Activated T-cell treated with anti-CD3 and anti-CD28 coated beads for 4 hours (primary cell): ENCODE measurements around the gene DNTT.
A peak's percentile ranks its signal among the peaks of the same experiment; 100 is the strongest.

ENCODE experiments used
- DNase-seq: peaks from one replicate; pipeline ENCODE4 v3.0.0-alpha.2; 2020

Gene DNTT

DNA sequence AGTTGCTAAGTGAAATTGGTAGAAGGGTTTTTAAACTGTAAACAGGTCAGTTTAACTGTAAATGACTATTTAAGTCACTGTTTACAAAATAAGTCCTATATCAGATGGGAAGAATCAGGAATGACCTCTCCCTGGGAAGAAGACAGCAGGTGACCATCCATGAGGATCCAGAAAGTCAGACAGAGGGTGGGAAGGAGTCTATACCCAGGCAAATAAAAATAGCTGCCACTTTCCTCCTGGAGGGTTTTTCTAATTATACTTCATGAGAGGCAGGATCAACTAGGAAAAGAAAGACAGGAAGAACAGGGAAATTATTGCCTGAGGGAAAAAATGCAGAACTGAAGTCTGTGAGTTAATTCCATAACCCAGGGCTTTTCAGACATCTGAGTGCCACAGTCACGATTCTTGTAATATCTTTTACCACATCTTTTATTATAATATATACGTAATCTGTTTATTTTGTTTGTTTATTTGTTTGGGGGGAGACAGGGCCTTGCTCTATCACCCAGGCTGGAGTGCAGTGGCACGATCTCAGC, 7.0 kb downstream of the DNTT start:
- DNase-seq, result no peak

DNA sequence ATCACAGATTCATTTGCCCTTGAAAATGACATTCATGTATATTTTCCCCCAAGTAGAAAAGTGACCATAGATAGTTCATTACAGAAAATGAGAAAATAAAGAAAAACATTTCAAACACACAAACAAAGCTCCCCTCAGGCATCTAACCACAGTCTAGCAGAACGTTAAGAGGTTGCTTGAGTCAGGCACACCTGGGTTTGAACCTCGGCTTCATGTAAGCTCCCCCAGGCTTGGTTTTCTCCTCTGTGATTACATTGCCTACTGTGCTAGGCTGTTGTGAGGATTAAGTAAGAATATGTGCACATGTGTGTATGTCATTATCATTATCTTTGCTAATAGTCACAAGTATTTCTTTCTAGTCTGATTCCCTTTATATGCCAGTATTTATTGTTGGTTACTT, 9.1 kb downstream of the DNTT start:
- no peak for DNase-seq

DNA sequence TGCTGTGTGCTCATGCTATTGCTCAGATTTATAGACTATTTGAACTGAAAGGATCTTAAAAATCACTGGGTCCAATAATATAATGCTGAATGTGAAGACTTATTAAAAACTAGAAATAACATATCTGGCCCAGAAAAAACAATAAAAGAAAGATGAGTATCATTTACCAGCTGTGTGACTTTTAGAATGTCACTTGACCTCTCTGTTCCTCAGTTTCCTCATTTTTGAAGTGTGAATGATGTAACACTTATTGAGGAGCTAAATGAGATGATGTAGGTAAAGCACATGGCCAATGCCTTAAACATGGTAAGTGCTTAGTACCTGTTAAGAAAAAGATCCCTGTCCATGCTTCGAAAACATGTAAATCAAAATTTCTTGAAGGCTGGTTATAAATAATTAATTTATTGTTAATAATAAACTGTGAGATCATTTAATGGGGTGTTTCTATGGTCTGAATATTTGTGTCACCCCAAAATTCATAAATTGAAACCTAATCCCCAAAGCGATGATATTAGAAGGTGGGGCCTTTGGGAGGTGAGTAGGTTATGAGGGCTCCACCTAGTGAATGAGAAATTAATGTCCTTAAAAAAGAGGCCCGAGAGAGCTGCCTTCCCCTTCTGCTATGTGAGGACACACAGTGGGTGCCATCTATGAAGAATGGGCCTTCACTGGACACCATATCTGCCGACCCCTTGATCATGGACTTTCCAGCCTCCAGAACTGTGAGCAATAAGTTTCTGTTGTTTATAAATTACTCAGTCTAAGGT, 13.0 kb downstream of the DNTT start:
- DNase-seq, result no peak

DNA sequence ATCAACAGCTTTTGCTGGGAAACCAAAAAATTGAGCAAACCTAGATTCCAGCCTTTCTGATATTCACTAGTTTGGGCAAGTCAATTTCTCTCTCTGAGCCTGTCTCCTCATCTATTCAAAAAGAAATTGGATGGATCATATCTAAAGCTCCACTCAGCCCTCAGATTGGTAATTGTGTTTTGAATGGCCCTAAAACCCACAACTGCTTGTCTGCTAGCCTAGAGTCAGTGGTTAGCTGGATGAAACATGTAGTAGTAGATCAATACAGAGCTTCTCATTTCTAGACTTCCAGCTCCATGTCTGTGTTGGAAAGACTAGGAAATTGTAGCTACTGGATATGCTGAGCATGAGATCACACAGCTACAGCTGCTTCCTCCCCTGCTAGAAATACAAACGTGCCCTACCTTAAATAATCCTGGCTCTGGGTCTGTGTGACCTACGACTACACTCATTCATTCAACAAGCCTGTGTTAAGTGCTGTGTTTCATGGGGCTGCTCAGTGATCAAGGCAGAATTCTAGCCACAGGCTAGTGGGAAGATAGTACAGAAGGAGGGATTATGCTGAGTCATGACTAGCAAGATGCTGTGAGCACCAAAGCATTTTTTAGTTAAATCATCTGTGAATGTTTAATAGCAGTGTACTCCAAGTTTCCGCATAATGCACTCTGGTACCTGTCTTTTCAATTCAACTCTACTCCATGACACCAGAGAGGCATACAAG, 15.7 kb downstream of the DNTT start:
- DNase-seq, result no peak

DNA sequence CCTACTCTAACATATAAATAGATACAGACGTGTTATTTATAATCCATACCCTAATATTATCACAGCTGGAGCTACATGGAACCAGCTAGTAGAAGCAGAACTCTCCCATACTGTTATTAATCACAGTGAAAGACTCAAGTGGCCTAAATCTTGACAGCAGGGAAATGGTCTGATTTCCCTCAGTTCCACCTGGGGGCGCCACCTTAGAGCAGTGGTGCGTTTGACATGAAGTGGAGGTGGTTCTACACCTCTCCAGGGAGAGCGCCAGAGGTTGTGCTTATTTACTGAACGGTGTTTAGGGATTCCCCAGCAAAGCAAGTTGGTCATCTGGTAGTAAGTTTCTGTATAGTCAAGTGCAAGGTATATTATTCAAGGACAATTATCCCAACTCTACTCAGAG, 17.6 kb downstream of the DNTT start:
- DNase-seq, result no peak

DNA sequence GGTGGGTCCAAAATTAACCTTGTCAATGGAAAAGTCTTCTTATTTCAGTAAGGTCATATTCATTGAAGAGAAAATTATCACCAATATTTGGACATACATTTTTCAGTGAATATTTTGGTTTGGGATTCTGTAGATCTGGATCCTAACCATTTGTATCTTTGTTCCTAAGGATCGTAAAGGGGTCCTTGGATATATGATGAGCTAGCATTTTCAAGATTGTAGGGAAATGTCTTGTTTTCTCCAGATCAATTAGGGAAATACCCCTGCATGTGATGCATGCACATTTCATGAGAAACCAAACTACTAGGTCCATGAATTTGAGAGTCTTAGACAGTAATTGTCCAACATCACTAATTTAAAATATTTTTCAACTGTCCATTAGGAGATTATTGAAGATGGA, 18.0 kb downstream of the DNTT start:
- no peak for DNase-seq

DNA sequence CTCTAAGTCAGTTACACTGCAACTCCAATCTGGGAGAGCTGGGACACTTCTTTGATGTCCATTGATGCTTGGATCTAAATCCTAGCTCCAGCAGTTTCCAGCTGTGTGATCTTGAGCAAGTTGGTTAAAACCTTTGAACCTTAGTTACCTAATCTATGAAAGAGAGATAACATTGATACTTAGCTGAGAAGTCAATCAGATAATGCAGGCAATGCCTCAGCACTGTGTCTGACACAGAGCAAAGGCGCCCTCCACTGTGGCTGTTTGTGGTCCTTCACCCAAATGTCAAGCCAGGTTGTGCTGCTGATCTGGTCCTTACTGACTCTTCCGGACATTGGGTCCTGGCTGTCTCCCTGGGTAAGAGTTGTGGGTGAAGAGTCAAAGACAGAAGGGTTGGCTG, 20.2 kb downstream of the DNTT start:
- no peak for DNase-seq

DNA sequence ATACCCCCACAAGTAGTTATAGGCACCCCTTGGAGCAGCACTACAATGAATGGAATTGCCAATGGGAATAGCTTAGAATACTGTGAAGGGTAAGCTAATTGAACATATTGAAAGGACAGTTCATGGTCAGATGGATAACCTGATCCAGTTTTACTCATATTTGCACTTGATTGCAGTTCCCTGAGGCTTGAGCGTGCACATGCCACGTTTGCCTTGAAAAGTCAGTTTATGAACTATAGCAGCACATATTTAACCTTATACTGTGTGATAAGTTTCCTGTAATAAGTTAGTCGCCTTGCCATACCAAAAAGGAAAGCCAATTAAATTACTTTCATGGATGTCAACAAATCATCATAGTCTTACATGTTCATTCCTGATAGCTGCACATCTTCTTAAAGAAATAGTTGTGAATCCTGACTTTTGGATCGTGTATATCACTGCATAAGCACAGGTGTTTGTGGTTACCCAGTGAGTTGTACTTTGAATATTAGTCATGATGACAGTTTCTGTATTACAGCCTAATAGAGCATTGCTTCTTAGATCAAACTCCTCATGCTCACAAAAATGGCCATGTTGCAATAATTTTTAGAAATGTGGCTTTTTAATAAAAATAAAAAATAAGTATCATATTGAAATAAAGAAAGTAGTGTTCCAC, 21.6 kb downstream of the DNTT start:
- no peak for DNase-seq

DNA sequence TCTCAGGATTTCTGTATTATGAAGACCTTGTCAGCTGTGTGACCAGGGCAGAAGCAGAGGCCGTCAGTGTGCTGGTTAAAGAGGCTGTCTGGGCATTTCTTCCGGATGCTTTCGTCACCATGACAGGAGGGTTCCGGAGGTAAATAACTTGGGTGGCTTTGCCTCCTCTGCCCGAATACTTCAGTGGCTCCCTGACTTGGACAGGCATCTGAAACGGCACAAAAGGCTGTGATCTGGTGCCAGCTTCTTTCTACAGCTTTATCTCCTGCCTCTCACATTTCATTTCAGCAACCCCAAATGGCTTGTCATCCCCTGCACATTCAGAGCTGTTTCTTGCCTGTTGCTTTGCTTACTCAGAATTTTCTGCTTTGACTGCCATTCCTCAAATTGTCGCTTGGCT, 23.2 kb downstream of the DNTT start:
- DNase-seq, result no peak

DNA sequence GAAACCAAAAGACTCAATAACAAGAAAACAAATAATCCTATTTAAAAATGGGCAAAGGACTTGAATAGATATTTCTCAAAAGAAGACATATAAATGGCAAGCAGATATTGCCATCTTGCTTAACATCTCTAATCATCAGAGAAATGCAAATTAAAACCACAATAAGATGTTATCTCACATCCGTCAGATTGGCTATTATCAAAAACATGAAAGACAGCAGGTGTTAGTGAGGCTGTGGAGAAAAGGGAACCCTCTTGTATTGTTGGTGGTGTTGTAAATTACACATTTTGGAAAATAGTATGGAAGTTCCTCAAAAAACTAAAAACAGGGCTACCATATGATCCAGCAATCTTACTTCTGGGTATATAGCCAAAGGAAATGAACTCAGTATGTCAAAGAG, 28.9 kb downstream of the DNTT start:
- DNase-seq, result no peak

DNA sequence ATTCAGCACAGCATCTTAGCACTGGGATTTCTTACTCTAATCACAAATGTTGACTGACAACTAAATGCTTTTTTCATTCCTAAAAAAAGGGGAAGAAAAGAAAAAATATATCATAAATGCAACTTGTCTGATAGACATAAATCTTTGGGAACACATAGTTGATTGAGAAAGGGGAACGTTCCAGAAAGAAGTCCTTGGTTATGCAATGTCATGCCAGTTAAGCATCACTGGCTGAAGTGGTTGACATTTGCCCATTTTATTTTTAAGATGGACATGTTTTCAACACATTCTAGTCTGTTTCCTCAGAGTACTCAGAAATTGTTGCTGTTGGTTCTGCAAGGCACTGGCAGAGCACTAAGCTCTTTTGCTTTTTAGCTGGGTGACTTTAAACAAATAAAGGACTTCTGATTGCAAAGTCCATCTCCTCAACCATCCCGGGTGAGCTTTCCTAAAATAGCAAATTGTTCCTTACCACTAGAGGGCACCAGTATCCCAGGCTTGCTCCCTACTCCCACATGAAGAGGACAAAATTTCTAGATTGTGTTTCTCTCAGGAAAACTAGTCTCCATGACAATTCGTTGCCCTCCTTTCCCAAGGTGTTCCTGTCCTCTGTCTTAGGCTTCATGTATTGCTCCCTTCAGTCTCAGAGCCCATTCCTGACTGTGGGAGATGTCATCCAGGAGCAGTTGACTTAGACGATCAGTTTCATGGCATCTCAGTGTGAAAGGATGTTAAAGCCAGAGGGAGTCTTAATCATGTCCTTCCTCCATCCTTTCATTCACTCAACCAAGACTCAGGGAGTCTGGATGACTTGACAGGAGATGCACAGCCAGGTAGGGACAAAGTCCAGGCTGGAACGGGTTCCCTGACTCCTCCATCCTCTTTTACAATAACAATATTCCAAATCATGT, 30.6 kb downstream of the DNTT start:
- no peak for DNase-seq

DNA sequence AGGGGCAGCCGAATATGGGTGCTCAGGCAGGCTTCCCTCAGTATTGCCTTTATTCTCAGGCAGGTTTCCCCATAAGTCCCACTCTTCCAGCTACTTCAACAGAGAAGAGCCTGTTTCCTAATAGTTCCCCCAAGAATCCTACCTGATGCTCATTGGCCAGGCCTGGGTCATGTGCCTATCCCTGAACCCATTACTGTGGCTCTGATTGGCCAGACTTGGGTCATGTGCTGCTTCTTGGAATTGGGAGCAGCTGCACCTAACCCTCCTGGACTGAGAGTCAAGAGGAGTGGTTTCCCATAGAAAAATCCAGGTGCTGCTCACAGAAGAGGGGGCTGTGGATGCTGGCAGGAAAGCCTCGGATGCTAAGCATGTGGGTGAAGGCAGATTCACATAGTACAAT, 32.9 kb downstream of the DNTT start:
- no peak for DNase-seq

DNA sequence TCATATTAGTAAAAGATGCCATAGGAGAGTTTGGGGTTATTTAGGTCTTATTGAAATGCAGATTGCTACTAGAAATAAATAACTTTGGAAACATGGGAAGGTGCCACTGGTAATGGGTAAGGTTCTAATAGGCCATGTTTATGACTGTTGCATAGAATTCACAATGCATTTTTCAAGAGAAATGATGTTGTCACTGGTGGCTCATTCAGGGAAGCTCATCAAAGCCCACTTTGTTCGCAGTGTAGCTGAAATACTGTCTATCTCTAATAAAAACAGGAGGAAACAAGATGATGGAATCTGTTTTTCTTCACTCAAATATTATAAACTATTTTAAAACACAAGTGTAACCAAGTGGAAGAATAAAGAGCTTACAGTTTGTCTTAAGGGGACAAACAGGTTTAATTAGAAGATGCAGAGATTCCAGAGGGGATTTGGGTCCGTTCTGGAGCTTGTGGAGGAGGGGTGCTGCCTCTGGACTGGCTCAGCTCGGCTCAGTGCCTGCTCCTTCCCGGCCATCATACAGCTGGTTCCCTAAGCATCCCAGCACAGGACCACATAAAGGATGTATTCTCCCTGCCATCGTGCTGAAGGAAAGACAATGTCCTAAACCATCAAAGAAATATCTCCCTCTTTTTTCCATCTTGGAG, 34.2 kb downstream of the DNTT start:
- no peak for DNase-seq

DNA sequence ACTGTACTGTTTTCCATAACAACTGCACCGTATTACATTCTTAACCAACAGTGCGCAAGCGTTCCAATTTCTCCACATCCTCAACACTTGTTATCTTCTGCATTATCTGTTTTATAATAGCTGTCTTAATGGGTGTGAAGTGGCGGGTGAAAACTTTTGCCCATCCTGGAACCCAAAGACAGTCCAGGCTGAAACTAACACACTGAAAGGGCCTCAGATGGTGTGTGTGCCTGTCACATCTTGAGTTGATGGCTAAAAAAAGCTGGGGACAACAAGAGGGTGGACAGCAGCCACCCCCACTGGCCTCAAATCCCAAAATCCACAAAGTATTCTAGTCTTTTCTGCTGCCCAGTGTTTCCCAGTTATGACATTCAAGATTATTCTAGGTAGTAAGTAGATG, 35.1 kb downstream of the DNTT start:
- DNase-seq, result no peak

DNA sequence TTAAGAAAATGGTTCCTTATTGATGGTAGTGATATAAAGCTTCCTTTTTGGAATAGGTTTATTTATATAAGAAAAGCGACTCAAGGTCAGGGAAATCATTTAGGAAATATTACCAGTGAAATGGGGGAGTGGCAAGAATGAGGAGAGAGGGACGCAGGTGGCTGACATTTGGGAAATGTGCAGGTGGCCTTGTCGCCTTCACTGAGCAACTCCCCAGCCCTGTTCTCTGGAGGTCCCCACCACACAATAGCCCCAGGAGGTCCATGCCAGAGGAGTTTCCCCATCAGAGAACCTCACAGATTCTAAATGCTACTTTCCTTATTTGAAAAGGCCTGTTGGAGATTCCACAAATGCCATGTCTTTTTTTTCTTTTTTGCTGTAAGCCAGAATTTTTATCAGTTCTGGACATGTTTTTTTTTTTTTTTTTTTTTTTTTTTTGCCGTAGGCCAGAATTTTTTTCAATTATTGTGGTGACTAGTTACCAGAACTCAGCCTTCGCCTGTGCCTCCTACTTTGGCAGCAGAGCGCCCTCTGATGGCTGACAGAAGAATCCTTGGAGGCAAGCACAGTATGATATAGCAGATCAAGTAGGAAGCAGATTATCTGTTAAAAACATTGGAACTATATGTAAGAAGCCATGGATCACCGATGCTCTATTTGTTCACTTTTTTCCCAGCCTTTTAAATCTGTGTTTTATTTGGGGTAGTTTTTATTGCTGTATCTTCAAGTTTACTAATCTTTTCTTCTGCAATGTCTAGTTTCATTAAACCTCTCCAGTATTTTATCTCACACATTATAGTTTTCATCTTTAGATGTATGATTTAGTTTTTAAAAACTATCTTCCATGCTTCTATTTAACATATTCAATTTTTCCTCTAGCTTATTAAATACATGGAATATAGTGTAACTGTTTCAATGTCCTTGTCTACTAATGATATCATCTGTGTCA, 36.0 kb downstream of the DNTT start:
- peak; percentile 21 for DNase-seq

DNA sequence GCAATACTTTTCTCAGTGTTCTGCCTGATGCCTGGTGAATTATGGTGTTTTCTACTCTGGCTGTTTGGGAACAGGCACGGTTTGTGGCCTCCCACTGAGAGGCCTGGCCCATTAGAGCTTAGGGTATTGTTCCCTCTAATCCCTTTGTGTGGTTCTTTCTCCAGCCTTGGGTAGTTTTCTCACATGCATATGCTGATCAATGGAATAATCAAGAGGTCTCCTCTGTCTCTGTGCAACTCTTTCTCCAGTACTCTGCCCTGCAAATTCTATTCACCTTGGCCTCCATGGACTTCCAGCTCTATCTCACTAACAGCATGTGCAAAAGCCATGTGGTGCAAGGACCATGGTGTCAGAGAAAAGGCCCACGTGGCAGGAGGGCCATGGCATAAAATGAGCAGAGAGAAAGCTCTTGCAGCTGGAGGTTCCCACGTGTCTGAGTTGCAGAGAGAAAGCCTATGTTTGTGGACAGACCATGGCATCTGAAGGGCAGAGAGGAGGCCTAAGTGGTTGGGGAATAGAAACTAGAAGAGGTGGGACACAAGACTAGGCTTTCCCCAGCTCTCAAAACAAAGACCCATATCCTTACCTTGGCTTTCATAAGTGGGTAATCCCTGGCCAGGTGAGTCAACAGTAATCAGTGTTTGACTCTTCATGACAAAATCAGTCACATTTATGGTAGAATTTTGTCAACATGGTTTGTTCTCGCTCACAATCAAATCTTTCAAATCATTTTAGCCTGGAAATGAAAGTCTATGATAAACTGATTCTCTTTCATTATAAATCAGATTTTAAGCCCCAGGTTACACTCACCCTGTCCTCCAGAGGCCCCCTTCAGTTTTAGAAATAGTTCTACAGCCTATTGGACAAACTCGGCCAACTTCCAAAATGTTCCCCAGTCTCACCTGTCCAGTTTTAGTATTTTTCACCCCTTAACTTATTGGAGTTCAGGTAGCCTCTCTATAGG, 37.3 kb downstream of the DNTT start:
- no peak for DNase-seq

DNA sequence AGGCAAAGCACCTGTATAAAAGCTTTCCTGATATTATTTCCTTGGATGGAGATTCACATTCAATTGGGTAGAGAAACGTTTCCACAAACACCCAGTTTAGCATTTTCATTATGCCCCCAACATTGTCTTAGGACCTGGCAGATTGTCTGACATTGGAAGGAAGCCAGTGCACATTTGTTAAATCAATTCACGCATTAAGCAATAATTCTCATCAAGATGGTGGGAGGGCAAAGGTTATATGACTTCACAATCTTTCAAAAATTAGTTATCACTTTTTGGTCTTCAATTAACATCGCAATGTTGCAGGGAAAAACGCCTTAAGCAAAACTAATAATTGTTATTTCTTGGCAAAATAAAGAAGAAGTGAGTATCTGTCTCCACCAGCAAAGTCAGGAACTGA, 38.2 kb downstream of the DNTT start:
- no peak for DNase-seq

DNA sequence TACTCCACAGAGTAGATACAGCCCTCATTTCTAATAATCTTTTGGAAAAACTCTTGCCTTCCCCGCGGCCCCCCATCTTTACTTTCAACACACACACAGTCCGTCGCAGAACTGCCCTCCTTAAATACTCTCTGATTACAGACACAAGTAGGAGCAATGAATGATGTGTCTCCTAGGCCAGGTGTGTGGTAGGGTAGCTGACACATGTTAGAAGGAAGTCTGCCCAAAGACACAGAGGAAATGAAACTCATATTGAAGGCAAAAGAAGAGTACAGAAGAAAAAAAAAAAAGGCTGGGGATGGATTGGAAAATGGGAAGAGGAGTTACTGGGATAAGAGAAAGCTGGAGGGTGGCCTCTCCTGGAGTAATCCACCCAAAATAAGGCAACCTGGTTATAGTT, 39.9 kb downstream of the DNTT start:
- no peak for DNase-seq

DNA sequence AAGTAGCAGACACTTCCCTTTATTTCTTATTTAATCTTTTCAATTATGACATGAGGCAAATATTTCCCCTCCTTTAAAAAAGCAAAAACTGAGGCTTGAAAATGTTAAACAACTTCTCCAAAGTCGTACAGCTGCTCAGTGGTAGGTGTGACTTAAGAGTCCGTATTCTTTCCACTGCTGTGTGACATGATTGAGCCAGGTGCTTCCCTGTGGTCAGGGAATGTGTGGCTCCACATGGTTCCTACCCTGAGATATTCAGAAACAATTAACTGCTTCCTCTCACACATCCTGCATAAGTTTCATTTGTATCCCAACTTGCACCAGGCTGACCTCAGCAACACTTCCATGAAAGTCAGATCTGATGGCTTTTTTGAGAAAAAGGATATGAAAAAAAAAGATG, 41.0 kb downstream of the DNTT start:
- DNase-seq, result no peak

DNA sequence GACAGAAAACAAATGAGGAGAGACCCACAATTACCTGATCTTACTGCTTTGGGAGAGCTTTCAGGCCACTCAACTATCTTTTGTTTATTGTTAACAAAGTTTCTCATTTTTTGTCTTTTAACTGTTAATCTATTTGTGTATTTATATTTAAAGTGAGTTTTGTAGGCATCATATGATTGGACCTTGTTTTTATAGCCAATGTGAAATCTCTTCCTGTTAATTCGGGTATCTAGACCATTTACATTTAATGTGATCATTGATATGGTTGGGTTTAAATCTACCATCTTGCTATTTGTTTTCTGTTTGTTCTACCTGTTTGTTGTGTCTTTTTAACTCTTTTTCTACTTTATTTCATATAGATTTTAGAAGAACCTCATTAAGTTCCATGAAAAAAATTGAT, 42.1 kb downstream of the DNTT start:
- no peak for DNase-seq
